Measurements from ENCODE around the gene SH2D3C.

DNA sequence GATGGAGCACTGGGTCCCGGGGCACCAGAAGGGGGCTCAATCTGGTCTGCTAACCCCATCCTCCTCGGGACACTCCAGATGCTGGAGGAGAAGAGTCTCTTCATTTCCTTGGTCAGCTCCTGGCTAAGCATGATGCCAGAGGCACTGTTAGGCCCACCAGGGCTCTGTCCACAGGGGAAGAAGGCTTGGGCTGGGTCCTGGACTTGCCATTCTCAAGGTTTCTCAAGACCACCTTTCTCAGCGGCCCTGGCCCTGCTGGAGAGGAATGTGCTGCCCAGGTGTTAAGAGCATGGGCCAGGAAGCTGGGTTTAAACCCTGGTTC is 7.9 kb downstream of the SH2D3C start:
- no peak for TF ChIP-seq GATA3 (IDR thresholded peaks at IDR 0.05; ENCODE audit: low read depth, low read length)
- no peak for TF ChIP-seq GATA2 (IDR thresholded peaks at IDR 0.05; ENCODE audit: low read depth, low read length)

All from SH-SY5Y (cell line).